ENCODE results near the gene HSP90AB1. TPM values are rescaled to one million over a fixed set of nuclear protein-coding genes. Genes with fewer than 3 reads are reported as not detected.

The HSP90AB1 gene
- total RNA-seq, 2 experiments from 2014 or later: 2,120 to 2,263 TPM

- CTCF ChIA-PET: interaction anchor here (0.7 to 1.4 kb wide), 3 partner anchors 11 to 42 kb away, joined by 3 to 4 read pairs (median 4); no protein-coding TSS in a partner anchor
- ATAC-seq (no peak), DNase-seq (no peak)
- POLR2A ChIA-PET: no interaction called here
- Mint-ChIP-seq H3K27me3 (peaks cover 3% of the 10 kb centered on the region), H3K4me3 (no peak overlapping the region), H3K9me3 (ENCODE audit: low read depth) (no peaks in the 10 kb centered on the region), H3K27ac (no peak overlapping the region), H3K36me3 (ENCODE audit: low read depth) (no peaks in the 10 kb centered on the region), H3K4me1 (peaks cover 7% of the 10 kb centered on the region)
- intact Hi-C loops (cut with DNase I, micrococcal nuclease): no loop called here
Measured at GRCh38 chr6:44214307-44214706, 32.6 kb upstream of the HSP90AB1 start.

GRCh38 chr6:44216677-44217331 lies 30.1 kb upstream of the HSP90AB1 start, which contains the start of gene MYMX:
MYMX (plus strand) TSS chr6:44216926; CDS start chr6:44217472, 546 bp downstream.
- CTCF ChIA-PET: no interaction called here
- no peaks in the 10 kb centered on the region for H3K36me3 Mint-ChIP-seq (ENCODE audit: low read depth)
- DNase-seq (no peak), ATAC-seq (no peak)
- no peaks in the 10 kb centered on the region for H3K9me3 Mint-ChIP-seq (ENCODE audit: low read depth)
- no peak within 1 kb of the TSS for H3K4me3 Mint-ChIP-seq
- intact Hi-C loops (cut with DNase I, micrococcal nuclease): no loop called here
- H3K27me3 Mint-ChIP-seq: peaks cover 3% of the 10 kb centered on the region
- no peak within 1 kb of the TSS for H3K27ac Mint-ChIP-seq
- POLR2A ChIA-PET: no interaction called here
- peaks cover 20% of the 10 kb centered on the region for H3K4me1 Mint-ChIP-seq

GRCh38 chr6:44217332-44218143 lies 29.4 kb upstream of the HSP90AB1 start:
- no peaks in the 10 kb centered on the region for H3K36me3 Mint-ChIP-seq (ENCODE audit: low read depth)
- H3K27me3 Mint-ChIP-seq: peaks cover 3% of the 10 kb centered on the region
- ChIA-PET CTCF (no interaction called here), POLR2A (no interaction called here)
- no peak overlapping the region for H3K4me3 Mint-ChIP-seq
- no peaks in the 10 kb centered on the region for H3K9me3 Mint-ChIP-seq (ENCODE audit: low read depth)
- no peak for ATAC-seq
- intact Hi-C loops (cut with DNase I, micrococcal nuclease): no loop called here
- H3K27ac Mint-ChIP-seq: no peak overlapping the region
- no peak for DNase-seq
- H3K4me1 Mint-ChIP-seq: peaks cover 27% of the 10 kb centered on the region

- intact Hi-C loops (cut with DNase I, micrococcal nuclease): no loop called here
- Mint-ChIP-seq H3K27me3 (peaks cover 3% of the 10 kb centered on the region), H3K4me3 (no peak overlapping the region), H3K27ac (no peak overlapping the region), H3K9me3 (ENCODE audit: low read depth) (no peaks in the 10 kb centered on the region), H3K4me1 (peaks cover 33% of the 10 kb centered on the region), H3K36me3 (ENCODE audit: low read depth) (no peaks in the 10 kb centered on the region)
- POLR2A ChIA-PET: interaction anchor here (0.6 kb wide), 1 partner anchor 1247 kb away, joined by 3 read pairs; no protein-coding TSS in a partner anchor
- DNase-seq: peak; percentile 54
- no peak for ATAC-seq
- CTCF ChIA-PET: interaction anchor here (1.4 kb wide), 1 partner anchor 93 kb away, joined by 4 read pairs; the partner anchor contains the start of gene AARS2
Measured at GRCh38 chr6:44219053-44219814, 27.7 kb upstream of the HSP90AB1 start.

- CTCF ChIA-PET: interaction anchor here (0.6 to 1.4 kb wide), 4 partner anchors 93 to 1577 kb away, joined by 3 to 4 read pairs (median 3); partner anchors contain the start of gene AARS2
- no peaks in the 10 kb centered on the region for H3K9me3 Mint-ChIP-seq (ENCODE audit: low read depth)
- H3K27me3 Mint-ChIP-seq: peaks cover 3% of the 10 kb centered on the region
- H3K27ac Mint-ChIP-seq: no peak overlapping the region
- H3K4me1 Mint-ChIP-seq: peaks cover 42% of the 10 kb centered on the region
- intact Hi-C loops (cut with DNase I, micrococcal nuclease): loop anchor here in 1 of 2 experiments (2.0 kb wide), 1 partner anchor 27 kb away; the partner anchor contains the start of gene HSP90AB1
- no peak overlapping the region for H3K4me3 Mint-ChIP-seq
- peaks cover 2% of the 10 kb centered on the region for H3K36me3 Mint-ChIP-seq (ENCODE audit: low read depth)
- no peak for DNase-seq
- no peak for ATAC-seq
- POLR2A ChIA-PET: no interaction called here
Measured at GRCh38 chr6:44219815-44220784, 26.8 kb upstream of the HSP90AB1 start.

GRCh38 chr6:44220913-44221290 lies 26.0 kb upstream of the HSP90AB1 start:
- ATAC-seq: no peak
- Mint-ChIP-seq H3K4me3 (peak overlapping the region; percentile 10), H3K9me3 (ENCODE audit: low read depth) (no peaks in the 10 kb centered on the region), H3K27me3 (peaks cover 3% of the 10 kb centered on the region), H3K4me1 (peaks cover 46% of the 10 kb centered on the region), H3K27ac (peak overlapping the region; percentile 69), H3K36me3 (ENCODE audit: low read depth) (peaks cover 2% of the 10 kb centered on the region)
- ChIA-PET POLR2A (no interaction called here), CTCF (interaction anchor here (0.6 to 1.7 kb wide), 10 partner anchors 13 to 1578 kb away, joined by 3 to 7 read pairs (median 3); no protein-coding TSS in a partner anchor)
- DNase-seq: no peak
- intact Hi-C loops (cut with DNase I, micrococcal nuclease): loop anchor here in 1 of 2 experiments (2.0 kb wide), 1 partner anchor 26 kb away; the partner anchor contains the start of gene HSP90AB1

GRCh38 chr6:44221291-44221960 lies 25.5 kb upstream of the HSP90AB1 start:
- Mint-ChIP-seq H3K4me3 (peak overlapping the region; percentile 10), H3K27me3 (peaks cover 3% of the 10 kb centered on the region), H3K27ac (peak overlapping the region; percentile 69), H3K9me3 (ENCODE audit: low read depth) (no peaks in the 10 kb centered on the region), H3K36me3 (ENCODE audit: low read depth) (peaks cover 6% of the 10 kb centered on the region), H3K4me1 (peaks cover 48% of the 10 kb centered on the region)
- DNase-seq (peak; percentile 90), ATAC-seq (peak; percentile 70)
- CTCF ChIA-PET: interaction anchor here (0.6 to 1.8 kb wide), 11 partner anchors 8 to 556 kb away, joined by 3 to 7 read pairs (median 3); no protein-coding TSS in a partner anchor
- intact Hi-C loops (cut with DNase I, micrococcal nuclease): loop anchor here in 1 of 2 experiments (2.0 kb wide), 1 partner anchor 25 kb away; the partner anchor contains the start of gene HSP90AB1
- POLR2A ChIA-PET: interaction anchor here (0.5 kb wide), 1 partner anchor 15 kb away, joined by 8 read pairs; no protein-coding TSS in a partner anchor

- Mint-ChIP-seq H3K4me1 (peaks cover 48% of the 10 kb centered on the region), H3K36me3 (ENCODE audit: low read depth) (peaks cover 9% of the 10 kb centered on the region), H3K4me3 (no peak overlapping the region), H3K9me3 (ENCODE audit: low read depth) (no peaks in the 10 kb centered on the region), H3K27me3 (peaks cover under 1% of the 10 kb centered on the region), H3K27ac (no peak overlapping the region)
- CTCF ChIA-PET: interaction anchor here (1.0 to 1.8 kb wide), 6 partner anchors 9 to 104 kb away, joined by 3 to 7 read pairs (median 4); no protein-coding TSS in a partner anchor
- DNase-seq (peak; percentile 22), ATAC-seq (no peak)
- intact Hi-C loops (cut with DNase I, micrococcal nuclease): loop anchor here in 1 of 2 experiments (2.0 kb wide), 2 partner anchors 25 to 35 kb away; partner anchors contain the start of genes HSP90AB1 and SLC35B2
- POLR2A ChIA-PET: interaction anchor here (0.5 to 3.2 kb wide), 2 partner anchors 15 to 24 kb away, joined by 8 to 55 read pairs; partner anchors contain the start of gene HSP90AB1
Measured at GRCh38 chr6:44221961-44222335, 25.0 kb upstream of the HSP90AB1 start.

GRCh38 chr6:44222486-44223318 lies 24.2 kb upstream of the HSP90AB1 start:
- intact Hi-C loops (cut with DNase I, micrococcal nuclease): loop anchor here (1.0 to 2.0 kb wide), 9 partner anchors 16 to 451 kb away; partner anchors contain the start of genes AARS2 (in 1 of the 2), CDC5L (in 1 of the 2), MRPL14 (in 1 of the 2) and NFKBIE (in 1 of the 2)
- CTCF ChIA-PET: interaction anchor here (0.7 to 1.8 kb wide), 6 partner anchors 9 to 288 kb away, joined by 3 to 7 read pairs (median 4); no protein-coding TSS in a partner anchor
- Mint-ChIP-seq H3K27ac (peak overlapping the region; percentile 71), H3K4me1 (peaks cover 48% of the 10 kb centered on the region), H3K36me3 (ENCODE audit: low read depth) (peaks cover 9% of the 10 kb centered on the region), H3K27me3 (no peaks in the 10 kb centered on the region), H3K9me3 (ENCODE audit: low read depth) (no peaks in the 10 kb centered on the region), H3K4me3 (peak overlapping the region; percentile 83)
- DNase-seq (peak; percentile 40), ATAC-seq (peak; percentile 2)
- POLR2A ChIA-PET: interaction anchor here (0.6 to 3.2 kb wide), 3 partner anchors 24 to 198 kb away, joined by 3 to 55 read pairs (median 28); partner anchors contain the start of genes HSP90AB1 and SLC35B2
